Measurements from ENCODE around the gene ZFP28. TPM values are rescaled to one million over a fixed set of nuclear protein-coding genes. Genes with fewer than 3 reads are reported as not detected.

ZFP28 gene
- total and polyA plus RNA-seq, 2 of the 4 experiments (the other 2 are of a cell fraction), result 3.0 to 6.5 TPM

Other genes starting within 250 kb of the ZFP28 start
- gene ZSCAN5A, start 224.1 kb upstream of the ZFP28 start, total RNA-seq (2012; rRNA removed), result 3.6 and 4.3 TPM in 2 replicates
- gene ZSCAN5A, start 224.1 kb upstream of the ZFP28 start, polyA plus RNA-seq (2012; rRNA removed), result 5.0 and 7.5 TPM in 2 replicates
- 1.7 and 1.8 TPM in 2 replicates for gene ZNF582, start 145.4 kb upstream of the ZFP28 start, total RNA-seq (2012; rRNA removed)
- 1.6 and 1.9 TPM in 2 replicates for gene ZNF582, start 145.4 kb upstream of the ZFP28 start, polyA plus RNA-seq (2012; rRNA removed)
- 5.4 and 6.9 TPM in 2 replicates for gene ZNF583, start 134.6 kb upstream of the ZFP28 start, total RNA-seq (2012; rRNA removed)
- gene ZNF583, start 134.6 kb upstream of the ZFP28 start, polyA plus RNA-seq (2012; rRNA removed), result 1.9 and 2.8 TPM in 2 replicates
- 3.4 and 4.7 TPM in 2 replicates for gene ZNF667, start 61.6 kb upstream of the ZFP28 start, total RNA-seq (2012; rRNA removed)
- gene ZNF667, start 61.6 kb upstream of the ZFP28 start, polyA plus RNA-seq (2012; rRNA removed), result 1.3 and 1.8 TPM in 2 replicates
- gene ZNF471, start 31.1 kb upstream of the ZFP28 start, total RNA-seq (2012; rRNA removed), result 2.3 and 2.8 TPM in 2 replicates
- gene ZNF471, start 31.1 kb upstream of the ZFP28 start, polyA plus RNA-seq (2012; rRNA removed), result 1.9 and 2.5 TPM in 2 replicates
- 3.8 and 4.4 TPM in 2 replicates for gene ZNF470, start 28.5 kb downstream of the ZFP28 start, total RNA-seq (2012; rRNA removed)
- 1.5 and 1.7 TPM in 2 replicates for gene ZNF470, start 28.5 kb downstream of the ZFP28 start, polyA plus RNA-seq (2012; rRNA removed)
- 7.5 and 9.3 TPM in 2 replicates for gene ZNF71, start 56.4 kb downstream of the ZFP28 start, total RNA-seq (2012; rRNA removed)
- 7.9 and 8.1 TPM in 2 replicates for gene ZNF71, start 56.4 kb downstream of the ZFP28 start, polyA plus RNA-seq (2012; rRNA removed)
- 0.28 TPM in 1 of 2 replicates, not detected in the other for gene SMIM17, start 104.2 kb downstream of the ZFP28 start, total RNA-seq (2012; rRNA removed)
- gene SMIM17, start 104.2 kb downstream of the ZFP28 start, polyA plus RNA-seq (2012; rRNA removed), result 0.10 TPM in 1 of 2 replicates, not detected in the other
- not detected in 2 replicates for gene ZNF835, start 132.8 kb downstream of the ZFP28 start, total RNA-seq (2012; rRNA removed)
- gene ZNF835, start 132.8 kb downstream of the ZFP28 start, polyA plus RNA-seq (2012; rRNA removed), result not detected in 2 replicates